HCT116 (cell line): ENCODE data around the gene WDR35.

ENCODE experiments used
- CTCF ChIP-seq, 3 experiments: fragments of 200-600 bp in 1 of 3; sonication (generic) in 1 of 3; IDR thresholded peaks in 2 of 3; conservative IDR thresholded peaks in 1 of 3; 2 replicates each; pipeline ENCODE4 v1.5.1; 2012 to 2017; ENCODE audit warnings: low read depth in 2 of 3, low read length in 2 of 3, antibody characterized with exemption in 1 of 3, borderline replicate concordance in 1 of 3, control low read depth in 1 of 3, mild to moderate bottlenecking in 1 of 3, mixed read lengths in 1 of 3, mixed run types in 1 of 3, moderate library complexity in 1 of 3; ENCODE audit not compliant: insufficient read depth in 1 of 3
- POLR2A ChIP-seq: IDR thresholded peaks from 2 replicates; pipeline ENCODE4 v1.7.0; 2011; ENCODE audit warnings: borderline replicate concordance; ENCODE audit not compliant: insufficient read depth, insufficient read length; ENCODE audit errors: extremely low read depth
- POLR2AphosphoS5 ChIP-seq: IDR thresholded peaks from 2 replicates; pipeline ENCODE4 v1.6.1; 2011; ENCODE audit warnings: mild to moderate bottlenecking, low read depth, low read length, moderate library complexity
- RAD21 ChIP-seq: IDR thresholded peaks from 2 replicates; pipeline ENCODE4 v1.6.1; 2012; ENCODE audit warnings: low read depth, mild to moderate bottlenecking
- SIN3A ChIP-seq: IDR thresholded peaks from 2 replicates; pipeline ENCODE4 v1.6.1; 2012; ENCODE audit warnings: low read depth
- YY1 ChIP-seq: IDR thresholded peaks from 2 replicates; pipeline ENCODE4 v1.6.1; 2011; ENCODE audit warnings: low read length, low read depth, moderate library complexity, mild to moderate bottlenecking; ENCODE audit not compliant: insufficient replicate concordance; ENCODE audit errors: extremely low read depth
- ZBTB33 ChIP-seq: IDR thresholded peaks from 2 replicates; pipeline ENCODE4 v1.6.1; 2011; ENCODE audit warnings: mild to moderate bottlenecking, low read length, moderate library complexity; ENCODE audit not compliant: insufficient replicate concordance; ENCODE audit errors: extremely low read depth
- TF ChIP-seq, protein P1 (sequence below): IDR thresholded peaks from 2 replicates; pipeline ENCODE4 v1.6.1; 2012

DNA sequence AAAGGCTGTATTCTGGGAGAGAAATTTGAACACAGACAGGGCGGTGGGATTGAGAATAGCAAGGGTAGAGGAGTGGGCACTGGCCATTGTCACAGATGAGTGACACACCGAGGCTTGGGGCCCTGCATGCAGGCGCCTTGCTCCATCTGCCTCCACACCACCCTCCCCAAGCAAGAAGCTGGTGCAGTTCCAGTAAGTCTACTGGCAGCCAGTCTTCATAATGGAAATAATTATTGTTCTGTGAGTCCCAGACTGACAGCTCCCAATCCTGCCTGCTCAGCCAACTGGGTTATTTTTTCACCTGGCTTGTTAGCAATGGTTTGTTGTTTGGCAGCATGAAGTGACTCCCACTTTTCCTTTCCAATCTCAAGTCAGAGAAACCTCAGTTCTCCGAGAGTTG, 101.1 kb downstream of the WDR35 start:
- no peak for TF ChIP-seq POLR2AphosphoS5
- no peak for TF ChIP-seq CTCF (IDR thresholded peaks at IDR 0.05 in 2 of 3, conservative IDR thresholded peaks at IDR 0.05 in 1 of 3; ENCODE audit: borderline replicate concordance in 1 of 3, insufficient read depth in 1 of 3, low read depth in 2 of 3, low read length in 2 of 3)
- TF ChIP-seq ZBTB33 = no peak
- TF ChIP-seq, protein P1, sequence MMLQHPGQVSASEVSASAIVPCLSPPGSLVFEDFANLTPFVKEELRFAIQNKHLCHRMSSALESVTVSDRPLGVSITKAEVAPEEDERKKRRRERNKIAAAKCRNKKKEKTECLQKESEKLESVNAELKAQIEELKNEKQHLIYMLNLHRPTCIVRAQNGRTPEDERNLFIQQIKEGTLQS = no peak
- TF ChIP-seq RAD21 = no peak
- TF ChIP-seq POLR2A = no peak
- no peak for TF ChIP-seq SIN3A
- no peak for TF ChIP-seq YY1
